Panc1 (cell line): Measurements from ENCODE around the gene TREM1.

Experiments used
- CTCF ChIP-seq: fragments of 450-650 bp; IDR thresholded peaks from 2 replicates; pipeline ENCODE4 v1.5.1; 2017; ENCODE audit warnings: mild to moderate bottlenecking
- POLR2AphosphoS5 ChIP-seq: IDR thresholded peaks from 2 replicates; pipeline ENCODE4 v1.6.1; 2012; ENCODE audit warnings: mild to moderate bottlenecking, low read depth, low read length, moderate library complexity
- REST ChIP-seq, 2 experiments: IDR thresholded peaks; 2 replicates each; pipeline ENCODE4 v1.6.1; 2011 to 2012; ENCODE audit warnings: low read depth in 2 of 2, control low read depth in 1 of 2, low read length in 1 of 2, mild to moderate bottlenecking in 1 of 2, moderate library complexity in 1 of 2; ENCODE audit not compliant: insufficient read depth in 1 of 2

- no peak for TF ChIP-seq CTCF
- no peak for TF ChIP-seq REST (IDR thresholded peaks at IDR 0.05; ENCODE audit: insufficient read depth in 1 of 2, low read depth in 2 of 2, low read length in 1 of 2)
- no peak for TF ChIP-seq POLR2AphosphoS5
These were observed 7.9 kb upstream of the TREM1 start for GRCh38 chr6:41294214-41294872.
